Activated naive CD4-positive, alpha-beta T cell treated with Interleukin-2 at 50 U/mL for 16 hours (primary cell): ENCODE measurements around the gene PDGFD.
"Not testable (repeated sequence)": the region's sequence is repeated elsewhere in the genome, so short reads cannot be mapped to it uniquely, and the experiment has no call there.

Experiments used
- DNase-seq: peaks from one replicate; pipeline ENCODE4 v3.0.0-alpha.2; 2020

PDGFD gene

GRCh38 chr11:104051778-104052177 is 112.2 kb downstream of the PDGFD start:
- no peak for DNase-seq

- DNase-seq = no peak
Measured at GRCh38 chr11:104049116-104049515, 114.8 kb downstream of the PDGFD start.

- not testable (repeated sequence) for DNase-seq
Measured at GRCh38 chr11:104046858-104047257, 117.1 kb downstream of the PDGFD start.

GRCh38 chr11:104046331-104046730 is 117.6 kb downstream of the PDGFD start:
- no peak for DNase-seq

GRCh38 chr11:104043678-104044239 is 120.2 kb downstream of the PDGFD start:
- no peak for DNase-seq

GRCh38 chr11:104043142-104043541 is 120.8 kb downstream of the PDGFD start:
- no peak for DNase-seq

- no peak for DNase-seq
Measured at GRCh38 chr11:104041792-104042191, 122.2 kb downstream of the PDGFD start.

- DNase-seq = no peak
Measured at GRCh38 chr11:104036995-104037394, 127.0 kb downstream of the PDGFD start.

GRCh38 chr11:104036588-104036987 is 127.4 kb downstream of the PDGFD start, which contains the start of gene DDI1:
TSS of gene DDI1 (plus strand) at chr11:104036640. CDS start at chr11:104036823, 183 bp downstream.
- DNase-seq = no peak

GRCh38 chr11:104033561-104033960 is 130.4 kb downstream of the PDGFD start:
- no peak for DNase-seq

- no peak for DNase-seq
Measured at GRCh38 chr11:104033134-104033533, 130.8 kb downstream of the PDGFD start.

GRCh38 chr11:104028476-104029263 is 135.3 kb downstream of the PDGFD start:
- DNase-seq = no peak

- no peak for DNase-seq
Measured at GRCh38 chr11:104024572-104024971, 139.4 kb downstream of the PDGFD start.

GRCh38 chr11:104015649-104016415 is 148.1 kb downstream of the PDGFD start:
- no peak for DNase-seq

- DNase-seq = no peak
Measured at GRCh38 chr11:104011044-104011443, 152.9 kb downstream of the PDGFD start.

GRCh38 chr11:104009744-104010143 is 154.2 kb downstream of the PDGFD start:
- no peak for DNase-seq

GRCh38 chr11:104005234-104005855 is 158.6 kb downstream of the PDGFD start:
- no peak for DNase-seq

GRCh38 chr11:104003491-104003890 is 160.5 kb downstream of the PDGFD start:
- DNase-seq = no peak

- no peak for DNase-seq
Measured at GRCh38 chr11:104001561-104002056, 162.3 kb downstream of the PDGFD start.

- no peak for DNase-seq
Measured at GRCh38 chr11:104000798-104001197, 163.1 kb downstream of the PDGFD start.

GRCh38 chr11:103998826-103999508 is 165.0 kb downstream of the PDGFD start:
- no peak for DNase-seq

- no peak for DNase-seq
Measured at GRCh38 chr11:103997082-103997481, 166.9 kb downstream of the PDGFD start.
